WTC11 (cell line): Measurements from ENCODE around the gene B3GALT5. TPM values are rescaled to one million over a fixed set of nuclear protein-coding genes. Genes with fewer than 3 reads are reported as not detected.

Source experiments
- ATAC-seq: fragments of 200-7000 bp; cut with Tn5 transposase; 2 replicates; pipeline ENCODE4 v1.10.0; 2021; ENCODE audit warnings: mild to moderate bottlenecking, moderate library complexity
- Bru-seq: library from RNA; stranded (reverse); fragments of 400-500 nt; gene quantifications from one replicate; lab custom pipeline; 2021; lab: Mats Ljungman, UMichigan
- CTCF ChIA-PET: fragments of 300-600 bp; sonication (Branson Sonifier 250); formaldehyde crosslinking; loops from one replicate; lab custom pipeline; 2021; ENCODE audit warnings: antibody characterized with exemption; lab: Charles Lee
- POLR2A ChIA-PET: fragments of 350-600 bp; sonication (Branson Sonifier 250); formaldehyde crosslinking; loops from one replicate; lab custom pipeline; 2021; ENCODE audit warnings: antibody characterized with exemption; lab: Charles Lee
- DNase-seq: peaks from one replicate; pipeline ENCODE4 v3.0.0; 2021; ENCODE audit warnings: low spot score
- H3K27ac Mint-ChIP-seq: 2 replicates; pipeline ENCODE4 v1.8.0; 2021; ENCODE audit warnings: mixed read lengths
- H3K27me3 Mint-ChIP-seq: 2 replicates; pipeline ENCODE4 v1.8.0; 2021; ENCODE audit warnings: low read depth, mild to moderate bottlenecking, moderate library complexity, mixed read lengths
- H3K36me3 Mint-ChIP-seq: 2 replicates; pipeline ENCODE4 v1.8.0; 2021; ENCODE audit warnings: mixed read lengths
- H3K4me1 Mint-ChIP-seq: 2 replicates; pipeline ENCODE4 v1.8.0; 2022; ENCODE audit warnings: mixed read lengths
- H3K4me3 Mint-ChIP-seq: 2 replicates; pipeline ENCODE4 v1.8.0; 2021; ENCODE audit warnings: mild to moderate bottlenecking, moderate library complexity, mixed read lengths
- H3K9me3 Mint-ChIP-seq: 2 replicates; pipeline ENCODE4 v1.8.0; 2021; ENCODE audit warnings: mixed read lengths
- ATF3 ChIP-seq: sonication (generic); formaldehyde crosslinking; conservative IDR thresholded peaks from 2 replicates; pipeline ENCODE4 v1.8.1; 2022; ENCODE audit warnings: mild to moderate bottlenecking, missing genetic modification reagents
- CREM ChIP-seq: sonication (generic); formaldehyde crosslinking; IDR thresholded peaks from 2 replicates; pipeline ENCODE4 v1.8.1; 2022; ENCODE audit warnings: mild to moderate bottlenecking, missing genetic modification reagents, moderate library complexity
- E2F5 ChIP-seq: sonication (generic); formaldehyde crosslinking; IDR thresholded peaks from 2 replicates; pipeline ENCODE4 v1.8.1; 2022; ENCODE audit warnings: mild to moderate bottlenecking, moderate library complexity, missing genetic modification reagents
- ERG ChIP-seq: fragments of 250-450 bp; sonication (Bioruptor Pico); IDR thresholded peaks from 2 replicates; pipeline ENCODE4 v1.8.0; 2021; ENCODE audit warnings: mild to moderate bottlenecking
- ETV6 ChIP-seq: sonication (generic); formaldehyde crosslinking; IDR thresholded peaks from 2 replicates; pipeline ENCODE4 v1.8.1; 2022; ENCODE audit warnings: mild to moderate bottlenecking, missing genetic modification reagents
- FOXK1 ChIP-seq: sonication (generic); formaldehyde crosslinking; IDR thresholded peaks from 2 replicates; pipeline ENCODE4 v1.8.0; 2022; ENCODE audit warnings: mild to moderate bottlenecking, moderate library complexity, missing genetic modification reagents
- FOXP1 ChIP-seq: sonication (generic); formaldehyde crosslinking; IDR thresholded peaks from 2 replicates; pipeline ENCODE4 v1.8.0; 2022; ENCODE audit warnings: missing genetic modification reagents, mild to moderate bottlenecking, moderate library complexity, borderline replicate concordance
- GTF2I ChIP-seq: fragments of 250-450 bp; sonication (Bioruptor Pico); conservative IDR thresholded peaks from 2 replicates; pipeline ENCODE4 v1.4.0; 2021; ENCODE audit warnings: mild to moderate bottlenecking
- HMGXB4 ChIP-seq: sonication (generic); formaldehyde crosslinking; IDR thresholded peaks from 2 replicates; pipeline ENCODE4 v1.8.1; 2023; ENCODE audit warnings: mild to moderate bottlenecking, moderate library complexity, missing genetic modification reagents
- KAT7 ChIP-seq: sonication (generic); formaldehyde crosslinking; IDR thresholded peaks from 2 replicates; pipeline ENCODE4 v1.8.1; 2023; ENCODE audit warnings: missing genetic modification reagents, mild to moderate bottlenecking, borderline replicate concordance
- MLX ChIP-seq: sonication (generic); formaldehyde crosslinking; IDR thresholded peaks from 2 replicates; pipeline ENCODE4 v1.8.1; 2023; ENCODE audit warnings: mild to moderate bottlenecking, missing genetic modification reagents, moderate library complexity
- MXD4 ChIP-seq: fragments of 250-450 bp; sonication (Bioruptor Pico); IDR thresholded peaks from 2 replicates; pipeline ENCODE4 v1.8.0; 2021; ENCODE audit warnings: mild to moderate bottlenecking, moderate library complexity, borderline replicate concordance
- MYBL2 ChIP-seq: sonication (generic); formaldehyde crosslinking; IDR thresholded peaks from 2 replicates; pipeline ENCODE4 v1.8.1; 2023; ENCODE audit warnings: mild to moderate bottlenecking, moderate library complexity, missing genetic modification reagents
- NFE2L1 ChIP-seq: sonication (generic); formaldehyde crosslinking; IDR thresholded peaks from 2 replicates; pipeline ENCODE4 v1.8.1; 2023; ENCODE audit warnings: missing genetic modification reagents
- RORB ChIP-seq: fragments of 250-450 bp; sonication (Bioruptor Pico); IDR thresholded peaks from 2 replicates; pipeline ENCODE4 v1.9.0; 2021; ENCODE audit warnings: mild to moderate bottlenecking
- SP1 ChIP-seq: sonication (generic); formaldehyde crosslinking; conservative IDR thresholded peaks from 2 replicates; pipeline ENCODE4 v1.8.1; 2022; ENCODE audit warnings: missing genetic modification reagents
- ZBTB21 ChIP-seq: sonication (generic); formaldehyde crosslinking; IDR thresholded peaks from 2 replicates; pipeline ENCODE4 v1.8.1; 2023; ENCODE audit warnings: mild to moderate bottlenecking, missing genetic modification reagents, borderline replicate concordance
- ZBTB43 ChIP-seq: sonication (generic); formaldehyde crosslinking; IDR thresholded peaks from 2 replicates; pipeline ENCODE4 v1.8.1; 2023; ENCODE audit warnings: mild to moderate bottlenecking, missing genetic modification reagents
- ZNF121 ChIP-seq: sonication (generic); formaldehyde crosslinking; IDR thresholded peaks from 2 replicates; pipeline ENCODE4 v1.8.0; 2023; ENCODE audit warnings: missing genetic modification reagents
- ZNF263 ChIP-seq: sonication (generic); formaldehyde crosslinking; IDR thresholded peaks from 2 replicates; pipeline ENCODE4 v1.8.1; 2022; ENCODE audit warnings: low read depth, mild to moderate bottlenecking, moderate library complexity, missing genetic modification reagents
- ZNF416 ChIP-seq: fragments of 250-450 bp; sonication (Bioruptor Pico); IDR thresholded peaks from 2 replicates; pipeline ENCODE4 v1.9.0; 2021; ENCODE audit warnings: mild to moderate bottlenecking, inconsistent platforms
- ZNF423 ChIP-seq: fragments of 250-450 bp; sonication (Bioruptor Pico); IDR thresholded peaks from 2 replicates; pipeline ENCODE4 v2.1.2; 2022; ENCODE audit warnings: mild to moderate bottlenecking, moderate library complexity
- ZNF425 ChIP-seq: fragments of 250-450 bp; sonication (Bioruptor Pico); conservative IDR thresholded peaks from 2 replicates; pipeline ENCODE4 v1.9.0; 2021; ENCODE audit warnings: mild to moderate bottlenecking
- long read RNA-seq, 3 experiments: library from RNA in 1 of 3; library from capped mRNA in 1 of 3; library from polyadenylated mRNA in 1 of 3; unstranded in 2 of 3; stranded (forward) in 1 of 3; transcript quantifications; one replicate each; pipeline ENCODE4 v2.0.0, GENCODE V29; 2021
- total RNA-seq: library from RNA; stranded (reverse); gene quantifications from 3 replicates; pipeline ENCODE4 v1.2.3, GENCODE V29; 2021

Gene B3GALT5
- 25.8 to 33.3 TPM (median 32.4 TPM) in 3 replicates for total RNA-seq
- percentile 86 among the genes with signal in this experiment for Bru-seq, nascent RNA
- long read RNA-seq, experiment 1, partial matches to known transcripts = 6 of 18 reads
- long read RNA-seq, experiment 1, other reads (novel, unspliced or antisense) = 12 of 18 reads
- long read RNA-seq, experiment 2, partial matches to known transcripts = 0 of 1 reads
- long read RNA-seq, experiment 2, other reads (novel, unspliced or antisense) = 1 of 1 reads
- long read RNA-seq, experiment 3 = 0 reads

GRCh38 chr21:39612233-39613040, at the start of gene B3GALT5:
TSS of gene B3GALT5 (plus strand) at chr21:39612940. CDS start at chr21:39660560, 47,620 bp downstream.
- no peaks in the 10 kb centered on the region for H3K27me3 Mint-ChIP-seq
- peaks cover 47% of the 10 kb centered on the region for H3K36me3 Mint-ChIP-seq
- H3K4me3 Mint-ChIP-seq = peak within 1 kb of the TSS; percentile 92
- ChIA-PET CTCF (interaction anchor here (1.4 to 2.1 kb wide), 2 partner anchors 31 to 64 kb away, joined by 5 to 11 read pairs; no protein-coding TSS in a partner anchor), POLR2A (interaction anchor here (0.9 kb wide), 1 partner anchor 35 kb away, joined by 4 read pairs; no protein-coding TSS in a partner anchor)
- peak within 1 kb of the TSS; percentile 94 for H3K27ac Mint-ChIP-seq
- peaks cover 14% of the 10 kb centered on the region for H3K9me3 Mint-ChIP-seq
- peak; percentile 86 for ATAC-seq
- DNase-seq = peak; percentile 88
- H3K4me1 Mint-ChIP-seq = peaks cover 63% of the 10 kb centered on the region
- TF ChIP-seq ATF3 (no peak), KAT7 (CRISPR knock-in tag) (peak; percentile 80; the same call in 1 of the 2 replicates), ERG (no peak), FOXP1 (CRISPR knock-in tag) (peak; percentile 59; the same call in 1 of the 2 replicates), ZNF416 (CRISPR knock-in tag) (no peak), MXD4 (CRISPR knock-in tag) (no peak), SP1 (CRISPR knock-in tag) (peak; percentile 66), MYBL2 (0 out of 2 replicates have a peak, but pooled peaks have one; percentile 37), HMGXB4 (CRISPR knock-in tag) (0 out of 2 replicates have a peak, but pooled peaks have one; percentile 65), ZNF425 (CRISPR knock-in tag) (no peak), ETV6 (0 out of 2 replicates have a peak, but pooled peaks have one; percentile 36), RORB (no peak), E2F5 (CRISPR knock-in tag) (peak; percentile 81), ZNF423 (CRISPR knock-in tag) (peak; percentile 75), ZBTB21 (no peak), GTF2I (CRISPR knock-in tag) (peak; percentile 78), ZBTB43 (CRISPR knock-in tag) (no peak), ZNF263 (CRISPR knock-in tag) (no peak), CREM (CRISPR knock-in tag) (0 out of 2 replicates have a peak, but pooled peaks have one; percentile 36), FOXK1 (CRISPR knock-in tag) (peak; percentile 49; the same call in 1 of the 2 replicates), NFE2L1 (CRISPR knock-in tag) (no peak), MLX (CRISPR knock-in tag) (no peak), ZNF121 (peak; percentile 88)
